ENCODE measurements around the gene ULK2.

Gene ULK2

GRCh38 chr17:19744492-19744891, 123.2 kb downstream of the ULK2 start:
- no peak for DNase-seq (ENCODE audit: low spot score)
- no peak for TF ChIP-seq CTCF (IDR thresholded peaks at IDR 0.05; ENCODE audit: borderline replicate concordance, control extremely low read depth, extremely low read depth, insufficient read depth, missing control alignments)
- in situ Hi-C loops (cut with MboI; ENCODE audit: low sequenced_read_pairs, unreplicated experiment): no loop called here

- DNase-seq (ENCODE audit: low spot score): no peak
- no peak for TF ChIP-seq CTCF (IDR thresholded peaks at IDR 0.05; ENCODE audit: borderline replicate concordance, control extremely low read depth, extremely low read depth, insufficient read depth, missing control alignments)
- in situ Hi-C loops (cut with MboI; ENCODE audit: low sequenced_read_pairs, unreplicated experiment): no loop called here
These were observed 124.3 kb downstream of the ULK2 start for GRCh38 chr17:19743101-19744100.

- in situ Hi-C loops (cut with MboI; ENCODE audit: low sequenced_read_pairs, unreplicated experiment): no loop called here
- no peak for DNase-seq (ENCODE audit: low spot score)
- TF ChIP-seq CTCF (IDR thresholded peaks at IDR 0.05; ENCODE audit: borderline replicate concordance, control extremely low read depth, extremely low read depth, insufficient read depth, missing control alignments): no peak
These were observed 125.2 kb downstream of the ULK2 start for GRCh38 chr17:19742495-19742894.

GRCh38 chr17:19741832-19742457, 125.8 kb downstream of the ULK2 start:
- DNase-seq (ENCODE audit: low spot score): no peak
- no peak for TF ChIP-seq CTCF (IDR thresholded peaks at IDR 0.05; ENCODE audit: borderline replicate concordance, control extremely low read depth, extremely low read depth, insufficient read depth, missing control alignments)
- in situ Hi-C loops (cut with MboI; ENCODE audit: low sequenced_read_pairs, unreplicated experiment): no loop called here

- DNase-seq (ENCODE audit: low spot score): no peak
- TF ChIP-seq CTCF (IDR thresholded peaks at IDR 0.05; ENCODE audit: borderline replicate concordance, control extremely low read depth, extremely low read depth, insufficient read depth, missing control alignments): no peak
- in situ Hi-C loops (cut with MboI; ENCODE audit: low sequenced_read_pairs, unreplicated experiment): no loop called here
These were observed 126.8 kb downstream of the ULK2 start for GRCh38 chr17:19740933-19741332.

GRCh38 chr17:19739241-19740201, 128.2 kb downstream of the ULK2 start:
- in situ Hi-C loops (cut with MboI; ENCODE audit: low sequenced_read_pairs, unreplicated experiment): no loop called here
- DNase-seq (ENCODE audit: low spot score): no peak
- no peak for TF ChIP-seq CTCF (IDR thresholded peaks at IDR 0.05; ENCODE audit: borderline replicate concordance, control extremely low read depth, extremely low read depth, insufficient read depth, missing control alignments)

Measured in GM13976 (cell line).